ENCODE results near the gene FOXRED1. TPM values are rescaled to one million over a fixed set of nuclear protein-coding genes. Genes with fewer than 3 reads are reported as not detected.

Gene FOXRED1
- total RNA-seq, 1 donor from 2014 or later, result 14.8 TPM

DNA sequence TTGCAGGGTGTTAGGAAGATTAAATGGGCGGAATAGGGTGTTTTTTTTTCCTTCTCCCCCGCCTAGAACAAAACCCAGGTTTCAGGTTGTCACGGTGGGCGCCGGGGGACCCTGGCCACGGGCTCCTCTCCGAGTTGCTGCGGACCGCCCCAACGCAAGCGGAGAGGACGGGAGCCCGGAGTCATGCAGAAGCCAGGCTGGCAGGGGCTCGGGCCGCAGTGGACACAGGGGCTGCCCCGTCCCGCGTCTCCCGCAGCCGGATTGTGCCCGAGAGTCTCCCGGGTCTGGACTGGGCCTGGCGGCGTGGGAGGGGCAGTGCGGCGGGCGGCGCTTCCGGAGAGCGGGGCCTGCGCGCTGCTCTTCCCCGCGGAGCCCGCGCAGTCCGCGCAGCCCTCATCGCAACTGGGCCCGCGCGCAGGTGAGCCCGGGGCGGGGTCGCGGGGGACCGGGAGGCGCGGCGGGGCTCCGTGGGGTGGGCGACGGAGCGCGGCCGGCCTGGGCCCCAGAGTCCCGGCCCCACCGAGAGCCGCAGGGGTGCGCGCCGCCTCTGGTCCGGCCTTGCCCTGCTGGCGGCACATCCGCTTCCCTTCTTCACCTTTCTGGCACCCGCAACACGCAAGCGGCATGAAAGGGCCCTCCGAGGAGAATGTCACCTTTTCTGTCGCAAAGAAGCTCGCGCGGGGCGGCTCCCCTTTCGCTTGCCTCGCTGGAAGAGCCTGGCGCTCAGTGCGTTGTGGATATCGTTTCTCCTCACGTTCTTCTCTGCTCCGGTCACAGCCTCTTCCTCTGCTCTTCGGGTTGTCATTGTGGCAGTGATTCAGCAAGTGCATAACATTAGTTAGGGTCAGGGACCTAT is 14.0 kb downstream of the FOXRED1 start, which contains the start of gene TIRAP:
Gene TIRAP, plus strand, starts transcription at position 358 of the 856 bp plus-strand sequence. CDS start 7,802 bp downstream, outside the sequence.
- Histone ChIP-seq H3K36me3 (peaks cover 4% of the 10 kb centered on the region), H3K4me1 (peaks cover 23% of the 10 kb centered on the region), H3K9me3 (no peaks in the 10 kb centered on the region), H3K27ac (peak within 1 kb of the TSS; percentile 90), H3K27me3 (no peaks in the 10 kb centered on the region), H3K4me3 (peak within 1 kb of the TSS; percentile 63)
- TF ChIP-seq, protein P1, sequence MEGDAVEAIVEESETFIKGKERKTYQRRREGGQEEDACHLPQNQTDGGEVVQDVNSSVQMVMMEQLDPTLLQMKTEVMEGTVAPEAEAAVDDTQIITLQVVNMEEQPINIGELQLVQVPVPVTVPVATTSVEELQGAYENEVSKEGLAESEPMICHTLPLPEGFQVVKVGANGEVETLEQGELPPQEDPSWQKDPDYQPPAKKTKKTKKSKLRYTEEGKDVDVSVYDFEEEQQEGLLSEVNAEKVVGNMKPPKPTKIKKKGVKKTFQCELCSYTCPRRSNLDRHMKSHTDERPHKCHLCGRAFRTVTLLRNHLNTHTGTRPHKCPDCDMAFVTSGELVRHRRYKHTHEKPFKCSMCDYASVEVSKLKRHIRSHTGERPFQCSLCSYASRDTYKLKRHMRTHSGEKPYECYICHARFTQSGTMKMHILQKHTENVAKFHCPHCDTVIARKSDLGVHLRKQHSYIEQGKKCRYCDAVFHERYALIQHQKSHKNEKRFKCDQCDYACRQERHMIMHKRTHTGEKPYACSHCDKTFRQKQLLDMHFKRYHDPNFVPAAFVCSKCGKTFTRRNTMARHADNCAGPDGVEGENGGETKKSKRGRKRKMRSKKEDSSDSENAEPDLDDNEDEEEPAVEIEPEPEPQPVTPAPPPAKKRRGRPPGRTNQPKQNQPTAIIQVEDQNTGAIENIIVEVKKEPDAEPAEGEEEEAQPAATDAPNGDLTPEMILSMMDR (IDR thresholded peaks at IDR 0.05), result no peak
- ATAC-seq, result peak; percentile 89
- intact Hi-C loops (cut with DNase I), result no loop called here
- peak; percentile 89 for DNase-seq

DNA sequence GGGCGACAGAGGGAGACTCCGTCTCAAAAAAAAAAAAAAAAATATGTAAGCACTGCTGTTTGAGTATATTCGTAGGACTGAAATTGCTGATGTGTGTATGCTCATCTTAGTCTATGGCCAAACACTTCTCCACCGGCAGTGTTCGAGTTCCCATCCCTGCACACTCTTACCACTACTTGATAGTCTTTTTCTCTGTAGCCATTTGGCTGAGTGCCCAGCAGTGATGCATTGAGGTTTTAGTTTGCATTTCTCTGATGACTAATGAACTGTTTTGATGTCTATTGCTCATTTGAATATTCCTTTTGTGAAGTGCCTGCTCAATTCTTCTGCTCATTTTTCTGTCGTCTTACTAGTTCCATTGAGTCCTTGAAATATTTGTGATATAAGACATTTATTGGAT is 15.9 kb downstream of the FOXRED1 start:
- Histone ChIP-seq H3K9me3 (no peaks in the 10 kb centered on the region), H3K27me3 (no peaks in the 10 kb centered on the region), H3K27ac (no peak overlapping the region), H3K36me3 (peaks cover 13% of the 10 kb centered on the region), H3K4me1 (peaks cover 23% of the 10 kb centered on the region), H3K4me3 (no peak overlapping the region)
- ATAC-seq (no peak), DNase-seq (no peak)
- TF ChIP-seq, protein P1 (IDR thresholded peaks at IDR 0.05), result no peak
- intact Hi-C loops (cut with DNase I), result no loop called here

DNA sequence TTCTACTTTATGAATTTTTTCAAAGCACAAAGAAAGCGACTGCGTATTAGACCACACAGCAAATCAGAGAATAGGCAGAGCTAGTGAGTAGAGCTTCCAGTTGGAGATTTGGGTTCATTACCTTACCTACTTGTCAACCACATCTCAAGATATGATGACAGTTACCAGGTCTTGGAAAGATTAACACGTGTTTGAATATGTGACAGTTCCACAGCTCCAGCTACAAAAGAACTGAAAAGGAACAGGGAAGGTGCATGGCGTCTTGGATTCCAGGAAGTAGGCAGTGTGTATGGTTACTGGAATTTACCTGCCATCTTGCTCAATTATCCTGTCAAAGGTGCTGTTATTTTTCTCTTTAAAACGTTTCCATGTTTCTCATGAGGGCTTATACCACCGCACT is 19.3 kb downstream of the FOXRED1 start:
- ATAC-seq (no peak), DNase-seq (no peak)
- intact Hi-C loops (cut with DNase I), result no loop called here
- Histone ChIP-seq H3K36me3 (peaks cover 44% of the 10 kb centered on the region), H3K4me3 (no peak overlapping the region), H3K4me1 (peaks cover 10% of the 10 kb centered on the region), H3K9me3 (no peaks in the 10 kb centered on the region), H3K27ac (no peak overlapping the region), H3K27me3 (no peaks in the 10 kb centered on the region)
- TF ChIP-seq, protein P1 (IDR thresholded peaks at IDR 0.05), result no peak

DNA sequence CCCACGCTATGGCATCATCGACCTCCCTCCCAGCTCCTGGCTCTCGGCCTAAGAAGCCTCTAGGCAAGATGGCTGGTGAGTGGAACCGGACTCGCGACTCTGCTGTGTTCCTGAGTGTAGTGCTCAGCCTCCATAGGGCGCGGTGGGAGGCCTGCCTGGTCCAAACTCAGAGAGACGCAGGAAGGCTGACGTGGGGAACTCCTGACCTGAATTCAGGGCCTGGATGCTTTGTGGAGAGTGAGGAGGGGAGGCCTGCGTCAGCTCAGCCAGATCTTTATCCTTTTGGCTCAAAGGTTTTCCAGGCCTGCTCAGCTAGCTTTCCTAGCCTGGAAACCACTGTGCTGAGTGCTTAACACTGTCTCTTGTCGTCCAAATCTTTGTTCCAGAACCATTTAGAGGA is 21.9 kb downstream of the FOXRED1 start:
- no peaks in the 10 kb centered on the region for H3K4me1 ChIP-seq
- no peak overlapping the region for H3K4me3 ChIP-seq
- DNase-seq (no peak), ATAC-seq (no peak)
- peaks cover 57% of the 10 kb centered on the region for H3K36me3 ChIP-seq
- no peaks in the 10 kb centered on the region for H3K9me3 ChIP-seq
- H3K27ac ChIP-seq, result no peak overlapping the region
- intact Hi-C loops (cut with DNase I), result no loop called here
- no peaks in the 10 kb centered on the region for H3K27me3 ChIP-seq
- TF ChIP-seq, protein P1 (IDR thresholded peaks at IDR 0.05), result no peak

- DNase-seq, result no peak
- Histone ChIP-seq H3K4me1 (no peaks in the 10 kb centered on the region), H3K36me3 (peaks cover 53% of the 10 kb centered on the region), H3K27ac (no peak overlapping the region), H3K27me3 (no peaks in the 10 kb centered on the region), H3K9me3 (no peaks in the 10 kb centered on the region), H3K4me3 (no peak overlapping the region)
- intact Hi-C loops (cut with DNase I), result no loop called here
- TF ChIP-seq, protein P1 (IDR thresholded peaks at IDR 0.05), result no peak
- no peak for ATAC-seq
These were observed 24.8 kb downstream of the FOXRED1 start for GRCh38 chr11:126293726-126294125.
